ENCODE data around the gene SLC44A3.

The SLC44A3 gene

DNA sequence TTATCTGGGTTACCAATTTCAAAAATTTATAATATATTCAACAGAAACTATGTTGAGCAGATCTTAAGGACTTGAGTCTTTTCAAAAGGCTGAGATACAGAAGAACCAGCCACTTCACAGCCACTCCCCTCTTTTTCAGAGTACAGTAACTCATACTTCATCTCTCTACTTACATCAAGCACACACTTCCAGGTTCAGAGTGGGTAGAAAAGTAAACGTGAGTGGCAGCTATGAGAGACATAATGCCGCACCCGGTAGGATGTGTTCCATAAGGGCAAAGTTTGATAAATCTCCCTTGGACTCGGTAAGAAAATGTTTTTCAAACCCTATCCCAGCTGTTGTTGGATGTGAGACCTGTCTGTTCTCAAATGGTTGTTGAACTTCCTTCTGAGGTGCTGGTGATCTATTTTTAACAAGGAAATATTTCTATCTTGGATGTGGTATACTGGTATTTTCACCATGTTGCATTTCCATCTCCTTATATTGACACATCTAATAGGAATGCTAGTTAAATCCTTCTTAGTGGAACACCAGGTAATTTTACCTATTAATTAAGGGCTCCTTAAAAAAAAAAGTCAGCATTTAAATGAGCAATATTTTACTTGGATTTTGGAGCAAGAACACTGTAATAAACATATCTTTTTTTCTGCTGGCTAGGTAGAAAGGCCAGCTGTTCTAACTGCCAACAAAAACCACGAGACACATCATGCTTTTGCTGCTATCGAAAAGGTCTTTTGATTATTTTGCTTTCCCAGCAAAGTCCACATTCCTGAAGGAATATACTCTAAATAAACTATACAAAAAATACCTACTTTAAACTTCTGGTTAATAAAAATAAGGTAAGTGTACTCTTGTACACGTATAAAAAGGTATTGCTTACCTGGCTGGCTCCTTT lies 78.6 kb downstream of the SLC44A3 start:
- TF ChIP-seq, protein P1, sequence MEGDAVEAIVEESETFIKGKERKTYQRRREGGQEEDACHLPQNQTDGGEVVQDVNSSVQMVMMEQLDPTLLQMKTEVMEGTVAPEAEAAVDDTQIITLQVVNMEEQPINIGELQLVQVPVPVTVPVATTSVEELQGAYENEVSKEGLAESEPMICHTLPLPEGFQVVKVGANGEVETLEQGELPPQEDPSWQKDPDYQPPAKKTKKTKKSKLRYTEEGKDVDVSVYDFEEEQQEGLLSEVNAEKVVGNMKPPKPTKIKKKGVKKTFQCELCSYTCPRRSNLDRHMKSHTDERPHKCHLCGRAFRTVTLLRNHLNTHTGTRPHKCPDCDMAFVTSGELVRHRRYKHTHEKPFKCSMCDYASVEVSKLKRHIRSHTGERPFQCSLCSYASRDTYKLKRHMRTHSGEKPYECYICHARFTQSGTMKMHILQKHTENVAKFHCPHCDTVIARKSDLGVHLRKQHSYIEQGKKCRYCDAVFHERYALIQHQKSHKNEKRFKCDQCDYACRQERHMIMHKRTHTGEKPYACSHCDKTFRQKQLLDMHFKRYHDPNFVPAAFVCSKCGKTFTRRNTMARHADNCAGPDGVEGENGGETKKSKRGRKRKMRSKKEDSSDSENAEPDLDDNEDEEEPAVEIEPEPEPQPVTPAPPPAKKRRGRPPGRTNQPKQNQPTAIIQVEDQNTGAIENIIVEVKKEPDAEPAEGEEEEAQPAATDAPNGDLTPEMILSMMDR (IDR thresholded peaks at IDR 0.05; ENCODE audit: borderline replicate concordance, insufficient read depth, low read depth, low read length), result no peak
- no peak overlapping the region for H3K4me3 ChIP-seq (ENCODE audit: low read depth, low read length)

DNA sequence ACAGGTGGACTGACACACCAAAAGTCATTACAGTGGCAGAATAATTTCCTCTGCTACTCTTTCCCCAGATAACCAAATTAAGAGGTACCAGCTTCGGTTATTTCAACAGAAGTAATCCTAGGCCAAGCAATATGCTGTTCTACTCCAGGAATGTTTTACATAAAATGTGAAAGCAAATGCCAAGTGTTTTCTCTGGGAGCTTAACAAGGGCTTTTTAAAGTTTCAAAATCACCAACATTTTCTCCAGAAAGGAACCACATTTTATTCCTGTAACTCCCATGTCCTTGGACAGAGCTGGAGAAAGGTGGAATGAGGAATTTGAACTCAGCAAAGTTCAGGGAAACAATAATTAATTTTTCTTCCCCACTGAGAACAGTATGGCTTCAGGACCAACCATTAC lies 79.6 kb downstream of the SLC44A3 start:
- TF ChIP-seq, protein P1 (IDR thresholded peaks at IDR 0.05; ENCODE audit: borderline replicate concordance, insufficient read depth, low read depth, low read length), result no peak
- no peak overlapping the region for H3K4me3 ChIP-seq (ENCODE audit: low read depth, low read length)

DNA sequence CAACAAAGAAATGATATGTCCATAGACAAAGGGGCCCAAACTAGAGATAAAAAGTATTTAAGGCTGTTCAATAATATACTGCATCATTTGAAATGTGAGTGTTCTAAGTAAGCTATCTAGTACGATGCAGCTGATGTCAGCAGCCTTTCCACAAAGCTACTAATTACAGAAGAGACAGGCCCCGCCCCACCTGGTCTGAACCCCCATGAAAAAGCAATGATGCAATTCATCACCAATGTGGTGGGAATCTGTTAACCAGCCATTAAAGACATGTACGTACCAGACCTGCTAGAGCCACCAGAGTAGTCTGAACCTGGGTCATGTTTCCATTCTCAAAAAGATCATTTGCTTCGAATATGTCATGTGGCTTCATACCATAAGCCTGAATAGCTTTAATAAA lies 81.7 kb downstream of the SLC44A3 start:
- no peak overlapping the region for H3K4me3 ChIP-seq (ENCODE audit: low read depth, low read length)
- TF ChIP-seq, protein P1 (IDR thresholded peaks at IDR 0.05; ENCODE audit: borderline replicate concordance, insufficient read depth, low read depth, low read length), result no peak

DNA sequence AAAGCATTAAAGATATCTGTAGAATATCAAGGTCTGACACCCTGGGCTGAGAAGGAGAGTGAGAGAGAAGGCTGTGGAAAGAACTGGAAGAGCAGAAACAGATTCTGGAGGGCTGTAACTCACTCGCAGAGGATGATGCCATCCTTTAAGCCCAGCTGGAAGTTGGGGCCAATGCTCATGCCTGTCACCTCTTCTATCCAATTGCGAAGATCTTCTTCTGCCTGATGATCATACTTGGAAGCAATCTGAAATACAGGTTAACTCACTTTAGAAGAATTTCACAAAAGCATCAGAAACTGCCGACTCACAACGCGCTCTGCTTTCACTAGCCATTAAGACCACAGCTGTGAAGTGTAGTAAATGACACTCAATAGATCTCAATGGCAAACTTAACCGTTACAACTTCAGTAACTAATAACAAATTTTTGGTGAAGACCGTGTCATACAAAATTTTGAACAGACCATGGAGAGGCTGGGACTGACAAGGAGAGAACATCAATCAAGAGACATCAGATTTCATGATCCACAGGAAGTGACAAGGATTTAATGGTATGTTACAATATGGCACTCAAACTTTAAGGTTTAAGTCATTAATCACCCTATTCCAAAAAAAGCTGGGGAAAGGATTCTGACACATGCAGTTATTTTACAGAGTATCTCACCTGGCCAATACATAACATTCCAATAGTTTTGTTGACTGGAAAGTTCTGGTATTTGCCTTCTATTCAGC lies 83.3 kb downstream of the SLC44A3 start:
- TF ChIP-seq, protein P1 (IDR thresholded peaks at IDR 0.05; ENCODE audit: borderline replicate concordance, insufficient read depth, low read depth, low read length), result no peak
- no peak overlapping the region for H3K4me3 ChIP-seq (ENCODE audit: low read depth, low read length)

DNA sequence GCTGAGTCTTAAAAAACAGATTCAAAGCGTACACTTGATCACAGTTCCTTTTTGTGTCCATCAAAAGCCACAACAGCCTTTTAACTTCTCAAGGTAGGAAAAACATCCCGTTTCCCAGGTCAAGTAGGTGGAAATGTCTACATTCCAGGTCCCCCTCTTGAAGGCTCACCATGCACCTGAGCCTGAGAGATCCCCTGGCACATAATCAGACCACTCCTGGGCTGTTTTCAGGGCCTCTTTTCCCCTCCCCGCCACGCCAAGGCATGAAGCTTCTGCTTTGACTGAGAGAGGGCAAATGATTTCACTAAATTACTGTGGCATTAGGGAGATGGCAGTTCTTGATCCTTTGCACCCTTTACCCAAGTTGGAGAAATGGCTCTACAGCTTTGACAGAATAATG lies 85.0 kb downstream of the SLC44A3 start:
- TF ChIP-seq, protein P1 (IDR thresholded peaks at IDR 0.05; ENCODE audit: borderline replicate concordance, insufficient read depth, low read depth, low read length), result no peak
- no peak overlapping the region for H3K4me3 ChIP-seq (ENCODE audit: low read depth, low read length)

DNA sequence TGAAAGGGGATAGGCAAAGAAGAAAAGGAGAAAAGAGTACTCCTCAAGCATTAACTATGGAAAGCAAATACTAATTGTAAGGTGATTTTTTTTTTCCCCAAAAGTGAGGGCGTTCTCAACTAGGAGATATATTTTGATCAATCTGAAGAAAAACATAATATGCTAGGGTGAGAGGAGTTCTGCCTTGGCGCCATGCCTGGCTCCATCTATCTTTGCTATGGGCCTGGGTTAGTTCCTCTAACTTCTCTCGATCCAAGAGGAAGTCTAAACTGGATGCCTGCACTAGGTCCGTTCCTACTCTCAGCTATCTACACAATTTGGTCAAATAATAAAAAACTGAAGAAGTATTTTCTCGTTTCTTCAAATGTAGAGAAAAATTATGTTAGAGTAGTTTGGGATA lies 86.2 kb downstream of the SLC44A3 start:
- no peak overlapping the region for H3K4me3 ChIP-seq (ENCODE audit: low read depth, low read length)
- TF ChIP-seq, protein P1 (IDR thresholded peaks at IDR 0.05; ENCODE audit: borderline replicate concordance, insufficient read depth, low read depth, low read length), result no peak

All from GM12875 (cell line).